HepG2 (cell line): ENCODE data around the gene SLC28A1. TPM values are rescaled to one million over a fixed set of nuclear protein-coding genes. Genes with fewer than 3 reads are reported as not detected.

Source experiments
- ATAC-seq: fragments of 200-7000 bp; cut with Tn5 transposase; 3 replicates; pipeline ENCODE4 v1.9.1; 2020; ENCODE audit warnings: mild to moderate bottlenecking, moderate library complexity
- BruUV-seq: library from RNA; stranded (reverse); fragments of 400-500 nt; replicated peaks from 2 replicates; lab custom pipeline; 2021; lab: Mats Ljungman, UMichigan
- CTCF ChIA-PET: fragments of 300-600 bp; formaldehyde crosslinking; extraction: SDS; loops from one replicate; lab custom pipeline; 2021; ENCODE audit warnings: low total read pairs, inconsistent platforms, low intra/inter-chr PET ratio; lab: Yijun Ruan, JAX
- POLR2A ChIA-PET: fragments of 350-600 bp; sonication (Branson Sonifier 250); formaldehyde crosslinking; loops from one replicate; lab custom pipeline; 2020; ENCODE audit warnings: antibody characterized with exemption, inconsistent platforms; lab: Yijun Ruan, JAX
- DNase-seq: peaks from one replicate; pipeline ENCODE4 v3.0.0-alpha.2; 2015; ENCODE audit warnings: low spot score
- FAIRE-seq: peaks from 3 replicates; lab custom pipeline; 2011; peaks lifted over from hg19 to GRCh38; lab: Jason Lieb, UNC
- H2AFZ ChIP-seq: one replicate; pipeline ENCODE4 v1.6.1; 2011; ENCODE audit warnings: low read length, inconsistent platforms
- H3K27ac ChIP-seq: fragments of 300-600 bp; 3 replicates; pipeline ENCODE4 v1.8.0; 2011; ENCODE audit warnings: mixed run types, mild to moderate bottlenecking, mixed read lengths, low read length, inconsistent platforms; ENCODE audit not compliant: insufficient read depth; ENCODE audit errors: extremely low read length
- H3K27me3 ChIP-seq, 2 experiments: fragments of 200-600 bp in 1 of 2; 2 replicates in 1 of 2; 3 replicates in 1 of 2; pipeline versions ENCODE4 v1.6.0 to v1.8.0; 2011; ENCODE audit warnings: low read length in 2 of 2, mild to moderate bottlenecking in 2 of 2, moderate library complexity in 2 of 2, inconsistent platforms in 1 of 2; ENCODE audit not compliant: insufficient read depth in 2 of 2, control insufficient read depth in 1 of 2
- H3K36me3 ChIP-seq, 2 experiments: fragments of 200-600 bp in 1 of 2; replicated peaks in 1 of 2; 2 replicates in 1 of 2; 3 replicates in 1 of 2; pipeline versions ENCODE4 v1.5.1 to v1.8.0; 2011; ENCODE audit warnings: low read length in 2 of 2, inconsistent platforms in 1 of 2; ENCODE audit not compliant: insufficient read depth in 2 of 2, control insufficient read depth in 1 of 2
- H3K4me1 ChIP-seq: 2 replicates; pipeline ENCODE4 v1.5.1; 2012; ENCODE audit warnings: low read length, inconsistent platforms; ENCODE audit not compliant: insufficient read depth
- H3K4me2 ChIP-seq: 2 replicates; pipeline ENCODE4 v1.6.0; 2011; ENCODE audit warnings: low read depth, low read length, inconsistent platforms
- H3K4me3 ChIP-seq, 3 experiments: fragments of 200-600 bp in 1 of 3; sonication (generic), shearing (Covaris generic) in 1 of 3; replicated peaks in 1 of 3; 2 replicates each; pipeline ENCODE4 v1.5.1; 2011 to 2016; ENCODE audit warnings: low read length in 3 of 3, inconsistent platforms in 2 of 3, low read depth in 2 of 3, mild to moderate bottlenecking in 2 of 3, control low read depth in 1 of 3, mixed read lengths in 1 of 3; ENCODE audit not compliant: insufficient read depth in 1 of 3
- H3K79me2 ChIP-seq: one replicate; pipeline ENCODE4 v1.6.1; 2011; ENCODE audit warnings: low read length, inconsistent platforms; ENCODE audit not compliant: insufficient read depth
- H3K9ac ChIP-seq: 2 replicates; pipeline ENCODE4 v1.6.0; 2011; ENCODE audit warnings: mild to moderate bottlenecking, low read depth, low read length, inconsistent platforms; ENCODE audit not compliant: insufficient read depth
- H3K9me3 ChIP-seq: 2 replicates; pipeline ENCODE4 v1.5.1; 2012; ENCODE audit warnings: mild to moderate bottlenecking, low read length
- H4K20me1 ChIP-seq: 2 replicates; pipeline ENCODE4 v1.6.0; 2011; ENCODE audit warnings: inconsistent platforms, mild to moderate bottlenecking, low read length, moderate library complexity; ENCODE audit not compliant: insufficient read depth
- BCLAF1 ChIP-seq: fragments of 450-650 bp; IDR thresholded peaks from 2 replicates; pipeline ENCODE4 v1.6.1; 2017; ENCODE audit warnings: mild to moderate bottlenecking
- EEA1 ChIP-seq: sonication (generic); formaldehyde crosslinking; IDR thresholded peaks from 2 replicates; pipeline ENCODE4 v1.5.1; 2020; ENCODE audit warnings: mild to moderate bottlenecking, missing genetic modification reagents, borderline replicate concordance
- ELF4 ChIP-seq: sonication (generic); formaldehyde crosslinking; IDR thresholded peaks from 2 replicates; pipeline ENCODE4 v1.5.0; 2020; ENCODE audit warnings: missing genetic modification reagents, mild to moderate bottlenecking, moderate library complexity, borderline replicate concordance
- KLF15 ChIP-seq: sonication (generic); formaldehyde crosslinking; IDR thresholded peaks from 2 replicates; pipeline ENCODE4 v1.8.1; 2023; ENCODE audit warnings: borderline replicate concordance, mild to moderate bottlenecking, inconsistent platforms, missing genetic modification reagents, mixed read lengths
- NR1H2 ChIP-seq: sonication (generic); formaldehyde crosslinking; IDR thresholded peaks from 2 replicates; pipeline ENCODE4 v1.8.1; 2022; ENCODE audit warnings: low read depth, missing genetic modification reagents, borderline replicate concordance
- PAX8 ChIP-seq: sonication (generic); formaldehyde crosslinking; IDR thresholded peaks from 2 replicates; pipeline ENCODE4 v1.8.0; 2022; ENCODE audit warnings: mild to moderate bottlenecking, missing genetic modification reagents, borderline replicate concordance
- PRPF4 ChIP-seq: fragments of 200-400 bp; formaldehyde crosslinking; IDR thresholded peaks from 2 replicates; pipeline ENCODE4 v1.6.1; 2016; ENCODE audit warnings: low read length, low read depth; ENCODE audit not compliant: poor library complexity, severe bottlenecking
- PTBP1 ChIP-seq: fragments of 200-400 bp; formaldehyde crosslinking; IDR thresholded peaks from 2 replicates; pipeline ENCODE4 v1.6.1; 2018; ENCODE audit warnings: low read length, low read depth; ENCODE audit not compliant: poor library complexity, severe bottlenecking
- RCOR2 ChIP-seq: IDR thresholded peaks from 2 replicates; pipeline ENCODE4 v1.6.1; 2016; ENCODE audit warnings: missing biosample characterization, missing genetic modification reagents
- THYN1 ChIP-seq: sonication (generic); formaldehyde crosslinking; IDR thresholded peaks from 2 replicates; pipeline ENCODE4 v1.8.1; 2023; ENCODE audit warnings: low read depth, mild to moderate bottlenecking, moderate library complexity, missing genetic modification reagents, borderline replicate concordance
- ZNF17 ChIP-seq: sonication (generic); formaldehyde crosslinking; IDR thresholded peaks from 2 replicates; pipeline ENCODE4 v1.5.0; 2020; ENCODE audit warnings: mild to moderate bottlenecking, missing genetic modification reagents
- ZNF251 ChIP-seq: sonication (generic); formaldehyde crosslinking; IDR thresholded peaks from 2 replicates; pipeline ENCODE4 v1.9.0; 2021; ENCODE audit warnings: mild to moderate bottlenecking, missing genetic modification reagents
- ZNF564 ChIP-seq: sonication (generic); formaldehyde crosslinking; IDR thresholded peaks from 2 replicates; pipeline ENCODE4 v1.8.1; 2023; ENCODE audit warnings: mild to moderate bottlenecking, missing genetic modification reagents
- ZSCAN25 ChIP-seq: sonication (generic); formaldehyde crosslinking; IDR thresholded peaks from 2 replicates; pipeline ENCODE4 v1.8.0; 2022; ENCODE audit warnings: mild to moderate bottlenecking, missing genetic modification reagents
- WGBS: methylation state at CpG from one replicate; pipeline ENCODE4 v1.1.6; 2017; ENCODE audit warnings: low lambda C conversion rate; 5-methylcytosine and 5-hydroxymethylcytosine counted together
- in situ Hi-C: cut with HindIII; loops from 2 replicates; pipeline ENCODE4 v1.10.0; 2017; ENCODE audit warnings: low pct_unique_long_range_greater_than_20kb; ENCODE audit not compliant: extremely low pct_ligation_motif_present
- intact Hi-C: fragments of 100-400 bp; cut with micrococcal nuclease; formaldehyde crosslinking; loops from one replicate; pipeline ENCODE4 v1.10.0; 2022; ENCODE audit not compliant: unreplicated experiment
- polyA plus RNA-seq, 8 experiments: library from polyadenylated mRNA; depleted of rRNA in 3 of 8; stranded (reverse) in 7 of 8; unstranded in 1 of 8; fragments of >200 nt; fragmentation: Illumina TruSeq in 4 of 8; extraction: Trizol in 4 of 8; gene quantifications; 2 replicates each; pipeline versions ENCODE4 v1.2.1 to v1.2.3, GENCODE V29; 2011 to 2016; ENCODE audit warnings: low read depth in 4 of 8, missing spikeins in 1 of 8, mixed read lengths in 1 of 8; ENCODE audit not compliant: insufficient read depth in 1 of 8
- total RNA-seq, 5 experiments: library from RNA; depleted of rRNA; stranded (reverse); fragments of >200 nt; fragmentation: Illumina TruSeq; extraction: Trizol; gene quantifications; 2 replicates each; pipeline ENCODE4 v1.2.3, GENCODE V29; 2016; ENCODE audit warnings: low read depth in 1 of 5
- TF ChIP-seq, protein P1 (sequence below): sonication (generic); formaldehyde crosslinking; IDR thresholded peaks from 2 replicates; pipeline ENCODE4 v1.4.0; 2020; ENCODE audit warnings: missing genetic modification reagents, mild to moderate bottlenecking, borderline replicate concordance
- TF ChIP-seq, protein P2 (sequence below): sonication (generic); formaldehyde crosslinking; IDR thresholded peaks from 2 replicates; pipeline ENCODE4 v1.4.0; 2020; ENCODE audit warnings: mild to moderate bottlenecking, missing genetic modification reagents

Gene SLC28A1
- total and polyA plus RNA-seq, 2 of the 13 experiments (the other 11 are each of a cell fraction or from before 2014, with no cell fraction given) = 0.31 to 5.8 TPM

DNA sequence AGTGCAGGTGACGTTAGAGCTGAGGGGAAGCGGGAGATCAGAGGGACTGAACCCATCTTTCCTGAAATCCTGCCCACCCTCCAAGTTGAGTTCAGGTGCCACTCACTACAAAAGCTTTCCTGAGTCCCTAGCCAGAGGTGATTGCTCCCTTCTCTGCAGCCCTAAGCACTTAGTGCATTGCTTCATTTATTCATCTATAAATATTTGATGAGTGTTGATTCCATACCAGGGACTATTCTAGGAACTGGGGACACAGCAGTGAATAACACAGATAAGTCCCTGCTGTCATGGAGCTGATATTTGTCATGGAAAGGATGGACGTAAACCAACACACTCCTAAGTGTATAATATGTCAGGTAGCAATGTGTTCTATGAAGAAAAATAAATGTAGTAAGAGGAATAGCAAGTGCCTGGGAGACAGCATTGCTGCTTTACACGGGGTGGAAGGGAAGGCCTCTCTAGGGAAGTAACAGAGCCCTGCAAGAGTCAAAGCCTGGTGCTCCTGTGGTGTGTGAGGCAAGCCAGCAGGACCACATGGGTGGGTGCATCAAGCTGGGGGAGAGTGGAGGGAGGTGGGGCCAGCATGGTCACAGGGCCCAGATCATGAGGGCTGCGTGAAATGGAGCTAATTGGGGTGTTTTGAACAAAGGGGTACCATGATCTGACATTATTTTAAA lies 48.7 kb upstream of the SLC28A1 start (continued):
- TF ChIP-seq BCLAF1 (no peak), RCOR2 (no peak)

GRCh38 chr15:84836844-84837243 lies 47.6 kb upstream of the SLC28A1 start:
- DNase-seq (no peak), ATAC-seq (no peak), FAIRE-seq (no peak)
- peaks cover 0 to 28% of the 10 kb centered on the region in 2 experiments; a peak in 3 of 5 replicates for H3K27me3 ChIP-seq
- 88% methylated on average over 1 of the region's 1 CpG for WGBS
- H3K4me1 ChIP-seq = peaks cover 22% of the 10 kb centered on the region
- no peaks in the 10 kb centered on the region for H3K36me3 ChIP-seq
- H3K4me2 ChIP-seq = no peak overlapping the region
- no peak overlapping the region for H3K27ac ChIP-seq
- BruUV-seq = no TSS peak
- ChIA-PET POLR2A (no interaction called here), CTCF (no interaction called here)
- no peak overlapping the region for H3K9ac ChIP-seq
- intact Hi-C loops = no loop called here
- H2AFZ ChIP-seq = no peak overlapping the region
- no peak overlapping the region for H3K4me3 ChIP-seq
- TF ChIP-seq ZNF251 (no peak), PAX8 (CRISPR knock-in tag) (no peak), ZNF17 (no peak), ZNF564 (CRISPR knock-in tag) (no peak), KLF15 (CRISPR knock-in tag) (no peak), PRPF4 (no peak), ZSCAN25 (CRISPR knock-in tag) (no peak), EEA1 (CRISPR knock-in tag) (no peak), THYN1 (no peak), ELF4 (CRISPR knock-in tag) (no peak), PTBP1 (no peak), NR1H2 (CRISPR knock-in tag) (no peak)
- TF ChIP-seq, protein P1, sequence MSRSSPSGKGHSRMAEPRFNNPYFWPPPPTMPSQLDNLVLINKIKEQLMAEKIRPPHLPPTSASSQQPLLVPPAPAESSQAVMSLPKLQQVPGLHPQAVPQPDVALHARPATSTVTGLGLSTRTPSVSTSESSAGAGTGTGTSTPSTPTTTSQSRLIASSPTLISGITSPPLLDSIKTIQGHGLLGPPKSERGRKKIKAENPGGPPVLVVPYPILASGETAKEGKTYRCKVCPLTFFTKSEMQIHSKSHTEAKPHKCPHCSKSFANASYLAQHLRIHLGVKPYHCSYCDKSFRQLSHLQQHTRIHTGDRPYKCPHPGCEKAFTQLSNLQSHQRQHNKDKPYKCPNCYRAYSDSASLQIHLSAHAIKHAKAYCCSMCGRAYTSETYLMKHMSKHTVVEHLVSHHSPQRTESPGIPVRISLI (CRISPR knock-in tag) = no peak
- TF ChIP-seq, protein P2, sequence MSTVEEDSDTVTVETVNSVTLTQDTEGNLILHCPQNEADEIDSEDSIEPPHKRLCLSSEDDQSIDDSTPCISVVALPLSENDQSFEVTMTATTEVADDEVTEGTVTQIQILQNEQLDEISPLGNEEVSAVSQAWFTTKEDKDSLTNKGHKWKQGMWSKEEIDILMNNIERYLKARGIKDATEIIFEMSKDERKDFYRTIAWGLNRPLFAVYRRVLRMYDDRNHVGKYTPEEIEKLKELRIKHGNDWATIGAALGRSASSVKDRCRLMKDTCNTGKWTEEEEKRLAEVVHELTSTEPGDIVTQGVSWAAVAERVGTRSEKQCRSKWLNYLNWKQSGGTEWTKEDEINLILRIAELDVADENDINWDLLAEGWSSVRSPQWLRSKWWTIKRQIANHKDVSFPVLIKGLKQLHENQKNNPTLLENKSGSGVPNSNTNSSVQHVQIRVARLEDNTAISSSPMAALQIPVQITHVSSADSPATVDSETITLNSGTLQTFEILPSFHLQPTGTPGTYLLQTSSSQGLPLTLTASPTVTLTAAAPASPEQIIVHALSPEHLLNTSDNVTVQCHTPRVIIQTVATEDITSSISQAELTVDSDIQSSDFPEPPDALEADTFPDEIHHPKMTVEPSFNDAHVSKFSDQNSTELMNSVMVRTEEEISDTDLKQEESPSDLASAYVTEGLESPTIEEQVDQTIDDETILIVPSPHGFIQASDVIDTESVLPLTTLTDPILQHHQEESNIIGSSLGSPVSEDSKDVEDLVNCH = no peak
- H3K79me2 ChIP-seq = no peaks in the 10 kb centered on the region
- no peaks in the 10 kb centered on the region for H4K20me1 ChIP-seq
- H3K9me3 ChIP-seq = no peaks in the 10 kb centered on the region
- in situ Hi-C loops = loop anchor here (25.0 kb wide), 1 partner anchor 325 kb away; no protein-coding TSS in a partner anchor
